ENCODE results near the gene DNAJC5G. TPM values are rescaled to one million over a fixed set of nuclear protein-coding genes. Genes with fewer than 3 reads are reported as not detected.

The DNAJC5G gene
- total and polyA plus RNA-seq, 2 of the 13 experiments (the other 11 are each of a cell fraction or from before 2014, with no cell fraction given), result 0.05 TPM; not detected in 1

DNA sequence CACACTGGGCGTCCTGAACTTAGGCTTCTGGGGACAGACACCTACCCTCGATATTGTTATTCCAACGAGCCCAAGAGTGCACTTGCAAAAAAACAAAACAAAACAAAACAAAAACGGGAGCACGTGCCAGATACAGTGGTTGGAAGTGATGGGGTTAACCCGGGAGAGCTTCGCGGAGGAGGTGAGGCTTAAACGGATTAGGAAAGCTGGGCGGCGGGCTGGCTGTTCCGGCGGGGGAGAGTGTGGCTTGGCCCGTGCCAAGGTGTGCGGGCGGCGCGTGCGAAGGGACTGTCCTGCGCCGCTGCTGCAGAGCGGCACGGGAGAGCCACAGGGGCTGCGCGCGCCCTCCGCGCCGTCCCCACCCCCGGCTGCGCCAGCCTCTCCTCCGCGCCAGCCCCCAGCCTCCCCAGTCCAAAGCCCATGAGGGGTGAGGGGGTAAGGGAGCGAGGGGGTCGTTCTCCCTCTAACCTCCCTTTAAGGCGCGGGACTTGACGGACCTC, 10.9 kb upstream of the DNAJC5G start (continued):
- TF ChIP-seq ZBTB34 (CRISPR knock-in tag; IDR thresholded peaks at IDR 0.05) (no peak), EEA1 (CRISPR knock-in tag; IDR thresholded peaks at IDR 0.05; ENCODE audit: borderline replicate concordance) (peak; percentile 66; the same call in 1 of the 2 replicates), ZNF775 (CRISPR knock-in tag; IDR thresholded peaks at IDR 0.05; ENCODE audit: borderline replicate concordance) (no peak), NR2F1 (CRISPR knock-in tag; IDR thresholded peaks at IDR 0.05) (no peak), ZNF124 (CRISPR knock-in tag; IDR thresholded peaks at IDR 0.05) (no peak), GZF1 (CRISPR knock-in tag; IDR thresholded peaks at IDR 0.05) (0 out of 2 replicates have a peak, but pooled peaks have one; percentile 18), HOXA3 (CRISPR knock-in tag; IDR thresholded peaks at IDR 0.05) (peak; percentile 24; the same call in 1 of the 2 replicates), FOXJ3 (CRISPR knock-in tag; IDR thresholded peaks at IDR 0.05; ENCODE audit: borderline replicate concordance) (no peak), ZNF567 (CRISPR knock-in tag; IDR thresholded peaks at IDR 0.05; ENCODE audit: borderline replicate concordance) (no peak), MIXL1 (CRISPR knock-in tag; IDR thresholded peaks at IDR 0.05) (no peak), CAMTA2 (CRISPR knock-in tag; IDR thresholded peaks at IDR 0.05; ENCODE audit: borderline replicate concordance) (no peak), MYC (CRISPR knock-in tag; IDR thresholded peaks at IDR 0.05; ENCODE audit: borderline replicate concordance) (0 out of 2 replicates have a peak, but pooled peaks have one; percentile 39), ZNF292 (CRISPR knock-in tag; IDR thresholded peaks at IDR 0.05; ENCODE audit: borderline replicate concordance, low read depth) (no peak), MEIS1 (CRISPR knock-in tag; IDR thresholded peaks at IDR 0.05; ENCODE audit: borderline replicate concordance) (0 out of 2 replicates have a peak, but pooled peaks have one; percentile 20), SMARCE1 (IDR thresholded peaks at IDR 0.05; ENCODE audit: borderline replicate concordance) (no peak), CCAR2 (optimal IDR thresholded peaks at IDR 0.05; ENCODE audit: low read depth, low read length) (no peak), ATF2 (CRISPR knock-in tag; IDR thresholded peaks at IDR 0.05) (no peak), RXRB (CRISPR knock-in tag; IDR thresholded peaks at IDR 0.05; ENCODE audit: borderline replicate concordance) (no peak), ZNF724P (CRISPR knock-in tag; IDR thresholded peaks at IDR 0.05; ENCODE audit: borderline replicate concordance) (no peak), ZNF780A (CRISPR knock-in tag; IDR thresholded peaks at IDR 0.05) (0 out of 2 replicates have a peak, but pooled peaks have one; percentile 36), ZKSCAN1 (IDR thresholded peaks at IDR 0.05; ENCODE audit: low read length) (no peak), ZNF749 (CRISPR knock-in tag; IDR thresholded peaks at IDR 0.05; ENCODE audit: borderline replicate concordance) (peak; percentile 9; the same call in 1 of the 2 replicates), CCDC6 (CRISPR knock-in tag; IDR thresholded peaks at IDR 0.05) (0 out of 2 replicates have a peak, but pooled peaks have one; percentile 52), POLR2AphosphoS5 (IDR thresholded peaks at IDR 0.05; ENCODE audit: low read depth, low read length) (no peak)
- TF ChIP-seq, protein P1, sequence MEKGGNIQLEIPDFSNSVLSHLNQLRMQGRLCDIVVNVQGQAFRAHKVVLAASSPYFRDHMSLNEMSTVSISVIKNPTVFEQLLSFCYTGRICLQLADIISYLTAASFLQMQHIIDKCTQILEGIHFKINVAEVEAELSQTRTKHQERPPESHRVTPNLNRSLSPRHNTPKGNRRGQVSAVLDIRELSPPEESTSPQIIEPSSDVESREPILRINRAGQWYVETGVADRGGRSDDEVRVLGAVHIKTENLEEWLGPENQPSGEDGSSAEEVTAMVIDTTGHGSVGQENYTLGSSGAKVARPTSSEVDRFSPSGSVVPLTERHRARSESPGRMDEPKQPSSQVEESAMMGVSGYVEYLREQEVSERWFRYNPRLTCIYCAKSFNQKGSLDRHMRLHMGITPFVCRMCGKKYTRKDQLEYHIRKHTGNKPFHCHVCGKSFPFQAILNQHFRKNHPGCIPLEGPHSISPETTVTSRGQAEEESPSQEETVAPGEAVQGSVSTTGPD (CRISPR knock-in tag; IDR thresholded peaks at IDR 0.05), result no peak
- TF ChIP-seq, protein P2, sequence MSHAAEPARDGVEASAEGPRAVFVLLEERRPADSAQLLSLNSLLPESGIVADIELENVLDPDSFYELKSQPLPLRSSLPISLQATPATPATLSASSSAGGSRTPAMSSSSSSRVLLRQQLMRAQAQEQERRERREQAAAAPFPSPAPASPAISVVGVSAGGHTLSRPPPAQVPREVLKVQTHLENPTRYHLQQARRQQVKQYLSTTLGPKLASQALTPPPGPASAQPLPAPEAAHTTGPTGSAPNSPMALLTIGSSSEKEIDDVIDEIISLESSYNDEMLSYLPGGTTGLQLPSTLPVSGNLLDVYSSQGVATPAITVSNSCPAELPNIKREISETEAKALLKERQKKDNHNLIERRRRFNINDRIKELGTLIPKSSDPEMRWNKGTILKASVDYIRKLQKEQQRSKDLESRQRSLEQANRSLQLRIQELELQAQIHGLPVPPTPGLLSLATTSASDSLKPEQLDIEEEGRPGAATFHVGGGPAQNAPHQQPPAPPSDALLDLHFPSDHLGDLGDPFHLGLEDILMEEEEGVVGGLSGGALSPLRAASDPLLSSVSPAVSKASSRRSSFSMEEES (CRISPR knock-in tag; IDR thresholded peaks at IDR 0.05), result no peak
